AG09319 (cell line): Measurements from ENCODE around the gene CDH7.

ENCODE experiments used
- DNase-seq: peaks from one replicate; pipeline ENCODE4 v3.0.0-alpha.2; 2010; ENCODE audit warnings: low read depth; ENCODE audit errors: extremely low read depth
- CTCF ChIP-seq: IDR thresholded peaks from 2 replicates; pipeline ENCODE4 v1.5.1; 2011; ENCODE audit warnings: low read depth, mild to moderate bottlenecking, inconsistent platforms, low read length, moderate library complexity

CDH7 gene

DNA sequence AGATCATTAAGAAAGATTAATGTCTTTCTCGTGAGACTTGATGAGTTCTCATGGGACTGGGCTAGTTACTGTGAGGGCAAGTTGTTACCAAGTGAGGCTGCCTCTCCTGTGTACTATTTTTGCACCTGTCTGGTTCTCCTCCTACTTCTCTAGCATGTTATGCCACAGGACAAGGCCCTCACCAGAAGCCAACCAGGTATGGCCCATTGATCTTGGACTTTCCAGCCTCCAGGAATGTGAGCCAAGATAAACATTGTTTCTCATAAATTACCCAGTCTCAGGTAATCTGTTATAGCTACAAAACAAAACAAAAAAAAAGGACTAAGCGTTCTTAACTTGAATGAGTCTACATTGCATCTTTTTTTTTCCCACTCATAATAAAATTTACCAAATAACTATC lies 184.1 kb downstream of the CDH7 start:
- no peak for DNase-seq
- no peak for TF ChIP-seq CTCF

GRCh38 chr18:65936678-65937077 lies 185.9 kb downstream of the CDH7 start:
- no peak for DNase-seq
- no peak for TF ChIP-seq CTCF

DNA sequence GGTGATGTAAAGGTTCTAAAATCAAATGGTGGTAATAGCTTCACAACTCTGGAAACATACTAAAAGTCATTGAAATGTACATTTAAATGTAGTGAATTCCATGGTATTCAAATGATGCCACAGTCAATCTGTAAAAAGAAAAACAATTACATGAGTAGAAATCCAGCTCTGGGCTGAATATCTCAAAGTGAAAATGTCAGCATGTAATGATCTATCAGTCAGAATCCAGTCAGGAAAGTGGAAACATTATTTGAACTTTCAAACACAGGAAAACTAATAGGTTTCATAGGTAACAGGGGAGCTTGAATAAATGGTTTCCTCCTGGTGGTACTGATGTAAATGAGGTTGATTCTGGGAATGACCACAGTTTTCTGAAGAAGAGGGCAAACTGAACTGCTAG lies 186.4 kb downstream of the CDH7 start:
- no peak for DNase-seq
- no peak for TF ChIP-seq CTCF

GRCh38 chr18:65938592-65939372 lies 188.0 kb downstream of the CDH7 start:
- no peak for TF ChIP-seq CTCF
- no peak for DNase-seq
